ENCODE data around the gene ARHGAP26.

- TF ChIP-seq CTCF (IDR thresholded peaks at IDR 0.05; ENCODE audit: poor library complexity, severe bottlenecking) (no peak), POLR2AphosphoS5 (IDR thresholded peaks at IDR 0.05) (no peak), EP300 (conservative IDR thresholded peaks at IDR 0.05; ENCODE audit: poor library complexity, severe bottlenecking) (no peak), MXI1 (conservative IDR thresholded peaks at IDR 0.05; ENCODE audit: poor library complexity, severe bottlenecking) (no peak)
These were observed 285.6 kb downstream of the ARHGAP26 start for GRCh38 chr5:143055596-143056338.
